ENCODE data around the gene ZNF224. TPM values are rescaled to one million over a fixed set of nuclear protein-coding genes. Genes with fewer than 3 reads are reported as not detected.
A peak's percentile ranks its signal among the peaks of the same experiment; 100 is the strongest.

Gene ZNF224
- total RNA-seq, 1 donor from 2014 or later = 24.8 TPM

DNA sequence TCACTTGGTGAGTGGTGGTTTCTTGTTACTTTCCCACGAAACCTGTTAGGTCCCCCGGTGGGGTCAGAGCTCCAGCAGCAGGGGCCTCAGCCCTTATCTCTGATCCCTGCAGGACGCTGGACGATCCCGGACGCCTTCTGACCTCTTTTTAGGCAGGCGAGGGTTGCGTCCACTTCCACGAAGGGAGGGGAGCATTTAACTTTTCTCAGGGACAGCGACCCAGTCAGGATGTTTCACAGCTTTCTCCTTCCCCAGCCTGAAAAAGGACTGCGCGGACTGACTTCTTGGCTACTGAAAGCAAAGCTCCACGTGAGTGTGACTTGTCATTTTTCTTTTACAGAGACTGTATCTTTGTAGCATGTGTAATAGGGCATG, 47.9 kb downstream of the ZNF224 start:
- peak; percentile 17 for ATAC-seq
- Histone ChIP-seq H3K4me3 (peak overlapping the region; percentile 98), H3K4me1 (peaks cover 15% of the 10 kb centered on the region), H3K36me3 (peaks cover 20% of the 10 kb centered on the region), H3K27ac (peak overlapping the region; percentile 83), H3K9me3 (no peaks in the 10 kb centered on the region), H3K27me3 (no peaks in the 10 kb centered on the region)
- intact Hi-C loops (cut with DNase I) = no loop called here
- no peak for DNase-seq
- TF ChIP-seq, protein P1, sequence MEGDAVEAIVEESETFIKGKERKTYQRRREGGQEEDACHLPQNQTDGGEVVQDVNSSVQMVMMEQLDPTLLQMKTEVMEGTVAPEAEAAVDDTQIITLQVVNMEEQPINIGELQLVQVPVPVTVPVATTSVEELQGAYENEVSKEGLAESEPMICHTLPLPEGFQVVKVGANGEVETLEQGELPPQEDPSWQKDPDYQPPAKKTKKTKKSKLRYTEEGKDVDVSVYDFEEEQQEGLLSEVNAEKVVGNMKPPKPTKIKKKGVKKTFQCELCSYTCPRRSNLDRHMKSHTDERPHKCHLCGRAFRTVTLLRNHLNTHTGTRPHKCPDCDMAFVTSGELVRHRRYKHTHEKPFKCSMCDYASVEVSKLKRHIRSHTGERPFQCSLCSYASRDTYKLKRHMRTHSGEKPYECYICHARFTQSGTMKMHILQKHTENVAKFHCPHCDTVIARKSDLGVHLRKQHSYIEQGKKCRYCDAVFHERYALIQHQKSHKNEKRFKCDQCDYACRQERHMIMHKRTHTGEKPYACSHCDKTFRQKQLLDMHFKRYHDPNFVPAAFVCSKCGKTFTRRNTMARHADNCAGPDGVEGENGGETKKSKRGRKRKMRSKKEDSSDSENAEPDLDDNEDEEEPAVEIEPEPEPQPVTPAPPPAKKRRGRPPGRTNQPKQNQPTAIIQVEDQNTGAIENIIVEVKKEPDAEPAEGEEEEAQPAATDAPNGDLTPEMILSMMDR (IDR thresholded peaks at IDR 0.05) = no peak

DNA sequence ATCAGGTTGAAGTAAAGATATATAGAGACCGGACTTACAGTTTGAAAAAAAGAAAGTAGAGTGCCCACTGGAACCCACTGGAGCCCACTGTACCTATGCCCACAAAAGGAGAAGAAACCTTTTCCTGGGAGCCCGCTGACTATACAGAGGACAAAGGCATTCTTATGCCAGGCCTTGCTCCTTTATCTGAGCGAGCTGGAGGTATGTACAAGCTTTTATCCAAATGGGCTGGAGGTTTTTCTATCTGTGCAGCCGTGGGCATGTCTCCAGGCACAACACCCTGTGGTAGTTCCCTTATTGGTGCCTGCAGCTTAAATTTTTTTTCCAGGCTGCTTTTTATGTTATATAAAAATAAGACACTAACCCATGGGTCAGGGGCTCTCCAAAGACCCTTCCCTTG, 55.6 kb downstream of the ZNF224 start:
- no peak overlapping the region for H3K27ac ChIP-seq
- intact Hi-C loops (cut with DNase I) = no loop called here
- no peaks in the 10 kb centered on the region for H3K4me1 ChIP-seq
- ATAC-seq (no peak), DNase-seq (no peak)
- H3K4me3 ChIP-seq = no peak overlapping the region
- H3K36me3 ChIP-seq = peaks cover 68% of the 10 kb centered on the region
- TF ChIP-seq, protein P1 (IDR thresholded peaks at IDR 0.05) = no peak
- H3K9me3 ChIP-seq = peaks cover 20% of the 10 kb centered on the region
- no peaks in the 10 kb centered on the region for H3K27me3 ChIP-seq

DNA sequence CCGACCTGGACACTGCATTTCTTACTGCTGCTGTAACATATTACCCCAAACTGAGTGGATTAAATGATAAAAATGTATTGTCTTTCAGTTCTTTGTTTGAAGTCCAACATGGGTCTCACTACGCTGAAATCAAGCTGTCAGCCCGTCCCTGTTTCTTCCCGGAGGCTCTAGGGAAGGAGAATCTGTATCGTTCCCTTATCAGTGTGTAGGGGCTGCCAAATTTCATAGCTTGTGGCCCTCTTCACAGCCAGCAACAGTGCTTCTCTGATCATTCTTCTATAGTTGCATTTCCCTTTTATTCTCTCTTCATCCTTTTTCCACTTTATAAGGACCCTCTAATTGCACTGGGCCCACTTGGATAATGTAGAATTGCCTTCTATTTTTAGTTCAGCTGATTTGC, 57.3 kb downstream of the ZNF224 start:
- peaks cover 61% of the 10 kb centered on the region for H3K36me3 ChIP-seq
- intact Hi-C loops (cut with DNase I) = no loop called here
- no peaks in the 10 kb centered on the region for H3K27me3 ChIP-seq
- DNase-seq = no peak
- no peak for ATAC-seq
- no peak overlapping the region for H3K27ac ChIP-seq
- TF ChIP-seq, protein P1 (IDR thresholded peaks at IDR 0.05) = no peak
- H3K4me1 ChIP-seq = no peaks in the 10 kb centered on the region
- H3K9me3 ChIP-seq = peaks cover 37% of the 10 kb centered on the region
- H3K4me3 ChIP-seq = no peak overlapping the region

DNA sequence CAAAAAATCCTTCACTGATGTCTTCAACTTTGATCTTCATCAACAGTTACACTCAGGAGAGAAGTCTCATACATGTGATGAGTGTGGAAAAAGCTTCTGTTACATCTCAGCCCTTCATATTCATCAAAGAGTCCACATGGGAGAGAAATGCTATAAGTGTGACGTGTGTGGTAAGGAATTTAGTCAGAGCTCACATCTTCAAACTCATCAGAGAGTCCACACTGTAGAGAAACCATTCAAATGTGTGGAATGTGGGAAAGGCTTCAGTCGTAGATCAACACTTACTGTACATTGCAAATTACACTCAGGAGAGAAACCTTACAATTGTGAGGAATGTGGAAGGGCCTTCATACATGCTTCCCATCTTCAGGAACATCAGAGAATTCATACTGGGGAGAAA, 62.3 kb downstream of the ZNF224 start:
- DNase-seq = no peak
- TF ChIP-seq, protein P1 (IDR thresholded peaks at IDR 0.05) = no peak
- Histone ChIP-seq H3K4me1 (no peaks in the 10 kb centered on the region), H3K36me3 (peaks cover 34% of the 10 kb centered on the region), H3K4me3 (no peak overlapping the region), H3K9me3 (peaks cover 81% of the 10 kb centered on the region), H3K27ac (no peak overlapping the region), H3K27me3 (no peaks in the 10 kb centered on the region)
- intact Hi-C loops (cut with DNase I) = no loop called here
- no peak for ATAC-seq

Other genes with a start within 250 kb of the ZNF224 start
- 2.4 TPM for gene ZNF404, start 210.4 kb upstream of the ZNF224 start, total RNA-seq
- 14.0 TPM for gene ZNF45, start 159.1 kb upstream of the ZNF224 start, total RNA-seq
- gene ZNF221, start 143.1 kb upstream of the ZNF224 start, total RNA-seq = 3.9 TPM
- gene ZNF155, start 110.2 kb upstream of the ZNF224 start, total RNA-seq = 8.7 TPM
- gene ZNF230, start 91.4 kb upstream of the ZNF224 start, total RNA-seq = 5.2 TPM
- gene ZNF222, start 69.0 kb upstream of the ZNF224 start, total RNA-seq = 4.5 TPM
- 5.8 TPM for gene ZNF223, start 42.3 kb upstream of the ZNF224 start, total RNA-seq
- gene ZNF284, start 22.2 kb upstream of the ZNF224 start, total RNA-seq = 2.9 TPM
- gene ZNF225, start 19.0 kb downstream of the ZNF224 start, total RNA-seq = 5.8 TPM
- gene ZNF234, start 47.2 kb downstream of the ZNF224 start, total RNA-seq = 10.4 TPM
- gene ZNF226, start 70.7 kb downstream of the ZNF224 start, total RNA-seq = 16.8 TPM
- 17.0 TPM for gene ZNF227, start 118.2 kb downstream of the ZNF224 start, total RNA-seq
- gene ZNF233, start 165.5 kb downstream of the ZNF224 start, total RNA-seq = 0.29 TPM
- 6.5 TPM for gene ZNF235, start 210.7 kb downstream of the ZNF224 start, total RNA-seq